ENCODE measurements around the gene SHC4.
A peak's percentile ranks its signal among the peaks of the same experiment; 100 is the strongest.

Gene SHC4

GRCh38 chr15:48963524-48964113, at the start of gene SHC4:
Gene SHC4, minus strand, starts transcription at chr15:48963919. Its CDS starts 904 bp downstream, at chr15:48963015.
- Histone ChIP-seq H3K27ac (peak within 1 kb of the TSS in 3 of 21 experiments; percentile 5 to 36 (median 32)), H3K4me3 (peak within 1 kb of the TSS; percentile 23 to 43 (median 31))

GRCh38 chr15:48999314-48999713, 35.6 kb upstream of the SHC4 start:
- Histone ChIP-seq H3K4me3 (no peak overlapping the region), H3K27ac (no peak overlapping the region)

GRCh38 chr15:48996276-48996675, 32.6 kb upstream of the SHC4 start:
- H3K4me3 ChIP-seq, result no peak overlapping the region
- H3K27ac ChIP-seq, result no peak overlapping the region

DNA sequence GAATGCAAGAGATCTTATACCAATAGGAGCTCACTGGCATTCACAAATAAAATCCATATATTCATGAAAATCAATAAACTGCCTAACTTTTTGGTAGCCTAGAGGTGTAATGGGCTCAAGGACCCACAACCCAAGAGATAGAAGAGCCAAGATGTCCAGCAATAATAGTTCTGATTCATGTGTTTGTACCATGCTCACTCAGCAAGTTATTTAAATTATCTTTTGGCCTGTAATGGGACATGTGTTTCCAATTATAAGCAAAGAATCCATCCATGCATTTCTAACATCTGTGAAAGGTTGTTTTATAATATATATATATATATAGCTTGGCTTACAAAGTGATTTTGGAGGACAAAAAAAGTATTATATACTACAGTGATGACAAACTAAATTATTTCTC, 29.7 kb upstream of the SHC4 start:
- no peak overlapping the region for H3K27ac ChIP-seq
- no peak overlapping the region for H3K4me3 ChIP-seq

GRCh38 chr15:48992545-48992944, 28.8 kb upstream of the SHC4 start:
- Histone ChIP-seq H3K4me3 (no peak overlapping the region), H3K27ac (no peak overlapping the region)

GRCh38 chr15:48992096-48992495, 28.4 kb upstream of the SHC4 start:
- Histone ChIP-seq H3K4me3 (no peak overlapping the region), H3K27ac (no peak overlapping the region)

GRCh38 chr15:48989170-48989569, 25.5 kb upstream of the SHC4 start:
- H3K4me3 ChIP-seq, result no peak overlapping the region
- no peak overlapping the region for H3K27ac ChIP-seq

DNA sequence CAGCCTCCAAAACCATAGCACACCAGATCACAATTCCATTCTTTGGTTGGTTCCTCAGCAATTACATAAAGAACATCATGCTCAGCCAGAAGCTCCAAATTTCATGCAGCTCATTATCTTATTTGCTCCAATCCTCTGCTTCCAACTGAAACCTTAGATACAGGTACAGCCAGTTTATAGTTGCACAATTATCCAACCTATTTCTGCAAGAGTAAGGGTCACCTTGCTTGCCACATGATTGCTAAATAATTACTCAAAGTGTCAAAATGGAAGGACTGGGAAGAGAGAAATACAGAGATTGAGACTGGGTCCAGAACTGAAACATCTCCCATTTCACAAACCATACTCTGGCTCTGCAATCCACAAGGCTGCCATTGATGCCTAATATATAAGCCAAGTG, 23.4 kb upstream of the SHC4 start:
- Histone ChIP-seq H3K27ac (no peak overlapping the region), H3K4me3 (no peak overlapping the region)

DNA sequence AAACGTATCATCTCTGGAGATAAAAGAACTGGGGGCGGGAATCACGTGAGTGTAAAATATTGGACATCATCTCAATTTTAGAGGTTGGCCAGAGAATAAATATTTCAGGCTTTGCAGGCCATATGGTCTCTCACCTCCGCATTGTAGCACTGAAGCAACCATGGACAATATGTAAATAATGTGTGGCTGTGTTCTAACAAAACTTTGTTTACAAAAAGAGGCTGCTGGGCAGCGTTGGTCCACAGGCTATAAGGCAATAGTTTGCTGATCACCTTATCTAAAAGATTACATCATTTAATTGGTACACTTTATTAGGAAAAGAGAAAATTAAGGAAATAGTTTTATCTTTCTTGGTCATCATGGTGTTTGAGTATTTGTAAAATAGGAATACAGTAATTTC, 22.5 kb upstream of the SHC4 start:
- H3K27ac ChIP-seq, result no peak overlapping the region

GRCh38 chr15:48985516-48985915, 21.8 kb upstream of the SHC4 start:
- H3K4me3 ChIP-seq, result no peak overlapping the region
- no peak overlapping the region for H3K27ac ChIP-seq

More for the DNA sequence above, 22.5 kb upstream of the SHC4 start:
- H3K4me3 ChIP-seq, result no peak overlapping the region

DNA sequence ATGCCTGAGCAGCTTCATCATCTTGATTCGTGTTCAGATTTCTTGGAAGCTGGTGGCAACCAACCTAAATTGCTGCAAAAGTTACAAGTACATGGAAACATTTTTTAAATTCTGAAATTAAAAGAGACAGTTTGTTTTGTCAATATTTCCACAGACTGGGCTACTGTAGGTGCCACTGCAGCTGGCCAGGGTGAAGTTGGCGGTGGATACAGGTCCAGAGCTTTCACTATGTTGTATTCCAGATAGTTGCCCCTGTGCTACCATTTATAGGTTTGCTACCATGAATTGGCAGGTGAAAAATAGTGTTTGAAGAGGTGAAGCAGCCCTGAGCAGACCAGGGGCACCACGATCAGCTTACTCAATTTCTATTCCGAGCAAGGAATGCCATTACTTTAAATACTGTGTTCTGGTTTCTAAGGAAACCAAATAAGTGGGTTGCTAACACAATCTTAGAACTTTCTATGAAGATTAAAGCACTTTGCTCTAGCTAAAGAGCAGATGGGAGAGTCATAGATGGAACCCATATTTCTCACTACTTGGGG, 21.2 kb upstream of the SHC4 start:
- H3K4me3 ChIP-seq, result no peak overlapping the region
- H3K27ac ChIP-seq, result peak overlapping the region in 3 of 21 experiments; percentile 8 to 39 (median 13)

DNA sequence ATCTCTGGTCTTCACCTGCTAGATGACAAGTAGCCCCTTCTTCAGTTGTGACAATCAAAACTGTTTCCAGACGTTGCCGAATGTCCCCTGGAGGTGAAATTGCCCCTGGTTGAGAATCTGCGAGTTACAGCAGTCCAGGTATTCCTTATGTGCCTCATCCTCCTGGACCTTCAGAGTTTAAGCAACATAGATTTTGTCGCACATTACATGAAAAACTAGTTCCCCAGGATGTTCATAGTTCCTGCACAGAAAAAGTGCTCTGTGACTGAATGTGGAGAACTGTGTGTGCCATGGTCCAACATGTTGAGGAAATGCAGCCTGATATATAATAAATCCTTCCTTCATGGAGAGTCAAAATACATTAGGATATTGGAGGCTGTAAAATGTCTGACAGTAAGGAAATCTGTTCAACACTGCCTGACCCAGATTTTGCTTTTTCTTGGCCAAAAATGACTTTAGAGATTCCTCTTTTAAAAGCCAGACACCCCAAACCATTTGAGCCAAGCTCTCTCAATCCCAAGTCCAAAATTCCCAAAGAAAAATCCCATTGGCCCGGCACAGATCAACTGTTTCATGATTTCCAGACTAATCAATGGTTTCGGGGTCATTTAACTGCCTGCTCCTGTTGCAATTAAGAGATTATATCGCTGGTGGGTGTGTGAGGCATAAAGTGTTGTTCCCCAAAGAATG, 20.4 kb upstream of the SHC4 start:
- Histone ChIP-seq H3K27ac (peak overlapping the region in 3 of 21 experiments; percentile 39 to 51 (median 47)), H3K4me3 (no peak overlapping the region)

DNA sequence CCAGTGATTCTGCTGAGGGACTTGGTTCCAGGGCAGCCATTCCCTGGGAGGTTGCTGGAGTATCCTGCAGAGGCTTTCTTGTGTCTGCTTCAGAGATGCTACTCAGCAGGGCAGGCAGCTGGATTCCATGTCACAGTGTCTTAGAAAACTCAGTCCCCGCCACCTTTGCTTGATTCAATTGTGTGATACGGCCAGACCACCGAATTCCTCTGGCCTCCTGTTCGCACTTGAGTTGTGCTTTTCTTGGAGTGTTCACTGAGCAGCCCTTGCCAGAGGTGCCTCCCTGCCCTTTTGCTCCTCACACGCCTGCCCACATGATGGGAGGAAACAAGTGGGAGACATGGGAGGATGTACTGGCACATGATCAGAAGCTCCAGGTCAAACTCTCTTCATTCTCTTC, 19.6 kb upstream of the SHC4 start:
- H3K4me3 ChIP-seq, result no peak overlapping the region
- H3K27ac ChIP-seq, result peak overlapping the region in 1 of 21 experiments; percentile 38

GRCh38 chr15:48981941-48982340, 18.2 kb upstream of the SHC4 start:
- no peak overlapping the region for H3K27ac ChIP-seq
- no peak overlapping the region for H3K4me3 ChIP-seq

DNA sequence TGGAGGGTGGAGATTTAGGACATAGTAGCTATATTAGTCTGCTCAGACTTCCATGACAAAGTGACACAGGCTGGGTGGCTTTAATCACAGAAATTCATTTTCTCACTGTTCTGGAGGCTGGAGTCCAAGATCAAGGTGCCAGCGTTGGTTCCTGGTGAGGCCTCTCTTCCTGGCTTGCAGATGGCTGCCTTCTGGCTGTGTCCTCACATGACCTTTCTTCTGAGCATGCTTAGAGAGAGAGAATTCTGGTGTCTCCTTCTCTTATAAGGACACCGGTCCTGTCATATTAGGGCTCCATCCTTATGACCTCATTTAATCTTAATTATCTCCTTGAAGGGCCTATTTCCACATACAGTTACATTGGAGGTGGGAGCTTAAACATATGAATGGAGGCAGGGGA, 14.9 kb upstream of the SHC4 start:
- no peak overlapping the region for H3K4me3 ChIP-seq
- peak overlapping the region in 1 of 21 experiments; percentile 2 for H3K27ac ChIP-seq

DNA sequence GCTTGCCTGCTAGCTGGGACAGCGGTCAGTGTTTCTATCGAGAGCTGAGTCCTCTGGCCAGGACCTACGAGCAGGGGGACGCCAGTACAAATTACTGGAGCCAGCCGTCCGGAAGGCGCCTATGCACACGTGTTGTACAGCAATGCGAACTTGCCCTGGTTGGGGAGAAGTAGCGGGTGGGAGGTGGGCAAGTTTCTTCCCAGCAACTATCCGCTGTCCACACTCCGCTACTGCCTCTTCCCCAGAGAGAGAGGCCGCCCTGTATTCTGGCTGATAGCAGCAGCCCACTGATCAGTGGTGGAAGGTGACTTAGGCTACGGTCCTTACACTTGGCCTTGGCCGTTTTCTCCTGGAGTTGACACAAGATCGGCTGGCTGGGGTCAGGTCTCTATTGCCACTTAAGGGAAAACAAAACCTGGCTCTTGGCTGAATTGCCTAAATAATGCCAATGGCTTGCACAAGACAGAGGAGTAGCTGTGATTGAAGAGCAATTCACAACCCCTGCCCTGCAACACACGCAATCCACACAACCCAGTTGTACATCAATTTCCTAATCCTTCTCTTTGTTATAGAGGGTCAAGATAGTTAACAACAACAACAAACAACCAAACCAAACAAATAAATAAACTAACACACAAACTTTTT, 12.8 kb upstream of the SHC4 start:
- H3K4me3 ChIP-seq, result peak overlapping the region in 2 of 7 experiments; percentile 38 to 42
- peak overlapping the region in 7 of 21 experiments; percentile 3 to 72 (median 60) for H3K27ac ChIP-seq

DNA sequence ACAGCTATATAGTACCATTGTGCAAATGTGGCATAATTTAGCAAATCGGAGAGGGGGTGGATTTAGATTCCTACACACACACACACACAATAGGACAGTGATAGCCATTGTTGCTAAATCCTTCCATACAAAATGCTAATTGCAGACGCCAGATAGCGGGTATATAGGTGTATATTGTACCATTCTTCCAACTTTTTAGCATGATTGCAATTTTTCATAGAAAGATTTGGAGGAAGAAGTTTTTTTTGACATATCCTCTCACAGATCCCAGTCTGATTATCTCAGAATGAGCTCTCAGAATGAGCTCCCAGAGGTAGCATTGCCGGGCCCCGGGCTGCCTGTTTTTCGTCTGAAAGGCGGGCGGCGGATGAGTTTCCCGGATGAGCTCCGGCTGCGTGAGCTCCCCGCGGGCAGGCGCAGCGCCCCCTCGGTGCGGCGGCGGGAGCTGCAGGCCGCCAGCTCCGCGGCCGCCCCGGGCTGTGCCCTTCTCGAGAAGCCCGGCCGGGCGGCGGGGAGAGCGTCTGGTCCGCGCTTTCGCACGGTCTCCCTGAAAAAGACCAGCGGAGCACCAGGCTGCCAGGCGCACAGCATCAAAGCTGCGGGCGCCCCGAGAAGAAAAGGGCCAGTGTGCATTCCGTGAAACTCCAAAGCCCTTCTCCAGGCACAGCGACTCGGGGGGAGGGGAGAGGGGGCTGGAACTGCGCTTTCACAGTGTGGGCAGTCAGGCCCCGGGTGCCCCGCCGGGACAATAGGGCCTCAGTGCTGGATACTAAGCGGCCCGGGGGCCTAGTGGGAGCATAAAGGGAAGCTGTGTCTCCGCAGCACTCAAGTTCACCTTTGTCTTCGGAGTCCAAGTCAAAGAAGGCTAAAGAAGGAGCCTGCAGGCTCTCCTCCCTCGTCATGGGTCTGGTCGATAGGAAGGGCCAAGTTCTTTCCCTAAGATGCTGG, 12.0 kb upstream of the SHC4 start:
- Histone ChIP-seq H3K27ac (peak overlapping the region in 15 of 21 experiments; percentile 23 to 72 (median 57)), H3K4me3 (peak overlapping the region; percentile 24 to 49 (median 35))

GRCh38 chr15:48974882-48975281, 11.2 kb upstream of the SHC4 start:
- H3K4me3 ChIP-seq, result peak overlapping the region in 1 of 7 experiments; percentile 32
- peak overlapping the region in 1 of 21 experiments; percentile 29 for H3K27ac ChIP-seq

GRCh38 chr15:48972750-48973503, 9.2 kb upstream of the SHC4 start:
- Histone ChIP-seq H3K4me3 (no peak overlapping the region), H3K27ac (no peak overlapping the region)

Data from skin epidermis (tissue), 12 donors.